HG03571 (cell line): ENCODE results near the gene COL1A1.

Source experiments
- ATAC-seq: cut with Tn5 transposase; IDR thresholded peaks from one replicate; pipeline ENCODE4 v1.9.1; 2021; ENCODE audit not compliant: unreplicated experiment

Gene COL1A1

GRCh38 chr17:50187751-50188530 is 13.5 kb downstream of the COL1A1 start:
- no peak for ATAC-seq

- ATAC-seq = no peak
Observed at GRCh38 chr17:50187394-50187725, 14.1 kb downstream of the COL1A1 start.

DNA sequence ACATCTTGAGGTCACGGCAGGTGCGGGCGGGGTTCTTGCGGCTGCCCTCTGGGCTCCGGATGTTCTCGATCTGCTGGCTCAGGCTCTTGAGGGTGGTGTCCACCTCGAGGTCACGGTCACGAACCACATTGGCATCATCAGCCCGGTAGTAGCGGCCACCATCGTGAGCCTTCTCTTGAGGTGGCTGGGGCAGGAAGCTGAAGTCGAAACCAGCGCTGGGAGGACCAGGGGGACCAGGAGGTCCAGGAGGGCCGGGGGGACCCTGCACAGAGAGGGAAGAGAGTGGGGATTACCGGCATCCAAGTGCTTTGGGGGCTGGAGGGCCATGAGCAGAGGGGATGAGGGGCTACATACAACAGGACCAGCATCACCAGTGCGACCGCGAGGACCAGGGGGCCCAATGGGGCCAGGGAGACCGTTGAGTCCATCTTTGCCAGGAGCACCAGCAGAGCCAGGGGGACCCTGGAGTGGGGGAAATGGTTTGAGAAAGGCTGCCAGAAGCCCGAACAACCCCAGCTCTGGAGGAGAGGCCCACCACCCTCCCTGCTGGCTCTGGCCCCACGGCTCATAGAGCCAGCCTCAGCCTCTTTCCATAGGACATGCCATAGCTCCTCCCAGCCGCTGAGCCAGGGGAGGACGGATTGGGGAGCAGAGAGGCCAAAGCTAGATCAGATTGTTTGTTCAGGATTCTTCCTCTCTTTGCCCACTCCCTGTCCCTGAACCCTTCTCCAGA is 14.6 kb downstream of the COL1A1 start:
- ATAC-seq = no peak

GRCh38 chr17:50185631-50186471 is 15.6 kb downstream of the COL1A1 start:
- no peak for ATAC-seq

- no peak for ATAC-seq
Observed at GRCh38 chr17:50184611-50185398, 16.6 kb downstream of the COL1A1 start.

GRCh38 chr17:50184064-50184463 is 17.4 kb downstream of the COL1A1 start:
- ATAC-seq = no peak

DNA sequence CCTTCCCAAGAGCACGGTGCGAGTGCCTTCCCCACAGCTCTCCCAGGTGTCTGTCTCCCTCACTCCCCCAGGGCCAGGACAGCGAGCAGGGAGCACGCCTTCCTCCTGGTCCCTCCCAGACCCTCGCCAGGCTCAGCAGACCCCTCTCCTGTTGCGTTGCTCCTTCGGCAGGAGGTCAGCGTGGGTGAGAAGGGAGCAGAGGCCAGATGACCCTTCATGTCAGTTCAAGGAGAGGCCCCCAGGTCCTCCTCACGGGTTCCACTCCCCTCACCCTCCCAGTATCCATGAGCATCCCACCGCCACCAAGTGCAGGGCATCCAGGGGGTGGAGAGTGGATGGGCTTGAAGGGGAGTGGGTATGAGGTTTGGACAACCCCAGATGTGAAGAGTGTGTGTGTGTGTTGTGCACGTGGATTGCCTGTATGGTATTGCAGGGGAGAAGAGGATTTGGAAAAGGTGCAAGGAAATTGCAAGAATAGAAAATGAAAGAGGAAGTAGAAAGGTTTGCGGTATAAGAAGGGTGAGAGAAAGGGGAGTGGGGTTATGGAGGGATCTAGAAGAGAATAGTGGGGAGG is 17.9 kb downstream of the COL1A1 start:
- no peak for ATAC-seq

- ATAC-seq = no peak
Observed at GRCh38 chr17:50182783-50183420, 18.5 kb downstream of the COL1A1 start.

DNA sequence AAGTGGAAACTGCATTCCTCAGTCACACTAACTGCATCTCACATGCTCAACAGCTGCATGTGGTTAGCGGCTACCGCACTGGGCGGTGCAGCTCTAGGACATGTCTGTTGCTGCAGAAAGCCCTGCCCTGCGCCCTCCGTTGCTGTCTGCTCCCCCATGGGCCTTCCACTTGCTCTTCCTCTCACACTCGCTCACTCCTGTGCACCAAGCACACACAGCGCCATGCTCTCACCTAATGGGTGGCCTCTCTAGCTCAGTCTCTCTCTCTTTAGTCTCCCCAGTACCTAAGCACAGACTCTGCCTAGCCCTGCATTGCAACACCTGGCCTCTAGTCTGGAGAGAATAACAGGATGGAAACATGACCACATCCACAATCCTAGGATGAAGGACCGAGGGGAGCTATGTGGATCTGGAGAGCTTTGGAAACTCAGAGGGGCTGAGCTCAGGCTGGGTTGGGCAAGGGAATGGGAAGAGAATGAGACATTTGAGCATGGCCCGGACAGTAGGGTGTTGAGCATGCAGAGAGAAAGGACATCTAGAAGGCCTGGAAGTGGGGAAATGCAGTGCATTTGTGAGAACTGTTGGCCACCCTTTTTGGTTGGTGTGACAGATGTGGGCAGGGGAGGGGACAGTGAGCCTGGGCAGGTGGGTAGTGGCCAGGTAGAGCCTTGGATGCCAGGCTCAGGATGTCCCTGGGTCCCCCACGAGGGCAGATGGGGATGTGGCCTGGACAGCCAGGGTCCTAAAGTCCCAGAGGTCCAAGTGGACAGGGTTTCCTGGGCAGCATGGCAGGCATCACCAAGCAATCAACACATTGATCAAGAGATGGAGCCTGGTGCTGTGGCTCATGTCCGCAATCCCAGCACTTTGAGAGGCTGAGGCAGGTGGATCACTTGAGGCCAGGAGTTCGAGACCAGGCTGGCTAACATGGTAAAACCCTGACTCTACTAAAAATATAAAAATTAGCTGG is 19.6 kb downstream of the COL1A1 start:
- ATAC-seq = no peak

- ATAC-seq = no peak
Observed at GRCh38 chr17:50181144-50181543, 20.3 kb downstream of the COL1A1 start.

- no peak for ATAC-seq
Observed at GRCh38 chr17:50180620-50181019, 20.8 kb downstream of the COL1A1 start.

DNA sequence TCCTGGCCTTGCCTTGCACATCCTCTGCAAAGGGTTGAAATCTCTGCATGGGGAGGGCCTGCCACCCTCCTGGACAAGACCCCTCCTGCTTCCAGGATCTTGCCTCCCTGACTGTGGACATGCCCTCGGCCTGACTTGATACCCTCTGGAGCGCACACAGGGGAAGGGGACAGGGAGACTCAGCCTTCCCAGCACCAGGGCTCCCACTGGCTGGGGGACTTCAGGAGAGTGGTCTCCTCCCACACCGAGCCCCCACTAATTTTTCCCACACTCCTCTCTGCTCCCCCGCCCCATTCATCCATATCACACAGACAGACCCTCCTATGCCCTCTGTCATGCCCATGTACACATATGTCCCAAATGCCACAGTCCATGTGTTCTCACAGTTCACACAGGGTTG is 21.3 kb downstream of the COL1A1 start:
- no peak for ATAC-seq

DNA sequence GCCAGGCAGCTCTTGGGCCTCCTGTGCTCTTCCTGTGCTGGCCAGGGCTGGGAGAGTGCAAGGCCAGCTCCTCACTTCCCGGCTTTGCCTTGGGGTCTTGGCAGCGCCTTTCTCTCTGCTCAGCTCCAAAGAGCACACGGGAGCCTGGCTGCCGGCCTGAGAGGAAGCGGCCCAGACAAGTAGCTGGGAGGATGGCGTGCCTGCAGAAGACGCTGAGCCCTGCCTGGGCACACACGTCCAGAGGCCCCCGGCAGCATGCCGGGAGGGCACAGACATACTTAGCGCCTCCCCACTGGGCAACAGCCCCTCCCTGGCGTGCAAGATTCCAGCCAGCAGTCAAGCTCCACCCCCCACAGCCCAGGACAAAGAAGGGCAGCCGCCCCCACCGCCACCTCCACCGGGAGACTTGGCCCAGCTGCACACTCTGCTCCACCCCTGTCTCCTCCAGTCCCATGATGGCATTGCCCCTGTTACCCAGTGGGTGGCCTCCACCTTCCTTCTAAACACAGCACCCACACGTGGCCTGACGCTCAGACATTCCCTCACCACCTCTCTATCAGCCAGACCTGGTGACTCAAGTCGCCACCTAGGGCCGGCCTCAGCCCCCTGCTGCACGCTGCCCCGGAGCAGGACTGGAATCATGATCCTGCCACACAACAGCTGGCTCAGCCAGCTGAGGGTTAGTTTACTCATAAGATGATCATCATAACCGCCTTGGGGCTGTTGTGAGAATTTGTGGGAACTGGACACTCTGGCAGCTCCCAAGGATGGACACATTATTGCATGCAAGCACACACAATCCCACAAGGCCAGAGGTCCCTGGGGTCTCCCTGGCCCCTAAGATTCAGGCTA is 23.2 kb downstream of the COL1A1 start:
- no peak for ATAC-seq

GRCh38 chr17:50177476-50177875 is 24.0 kb downstream of the COL1A1 start:
- no peak for ATAC-seq

GRCh38 chr17:50176559-50177357 is 24.7 kb downstream of the COL1A1 start:
- no peak for ATAC-seq

GRCh38 chr17:50175035-50175807 is 26.2 kb downstream of the COL1A1 start:
- no peak for ATAC-seq
